VCaP (cell line): ENCODE data around the gene ALDH3A1.

Experiments
- H3K27ac ChIP-seq: fragments of 450-650 bp; 2 replicates; pipeline ENCODE4 v1.5.1; 2017
- TF ChIP-seq, protein P1 (sequence below): fragments of 450-650 bp; conservative IDR thresholded peaks from 2 replicates; pipeline ENCODE4 v1.5.1; 2017; ENCODE audit warnings: mild to moderate bottlenecking, moderate library complexity

The ALDH3A1 gene

GRCh38 chr17:19757536-19758180, 9.6 kb upstream of the ALDH3A1 start:
- no peak overlapping the region for H3K27ac ChIP-seq
- TF ChIP-seq, protein P1, sequence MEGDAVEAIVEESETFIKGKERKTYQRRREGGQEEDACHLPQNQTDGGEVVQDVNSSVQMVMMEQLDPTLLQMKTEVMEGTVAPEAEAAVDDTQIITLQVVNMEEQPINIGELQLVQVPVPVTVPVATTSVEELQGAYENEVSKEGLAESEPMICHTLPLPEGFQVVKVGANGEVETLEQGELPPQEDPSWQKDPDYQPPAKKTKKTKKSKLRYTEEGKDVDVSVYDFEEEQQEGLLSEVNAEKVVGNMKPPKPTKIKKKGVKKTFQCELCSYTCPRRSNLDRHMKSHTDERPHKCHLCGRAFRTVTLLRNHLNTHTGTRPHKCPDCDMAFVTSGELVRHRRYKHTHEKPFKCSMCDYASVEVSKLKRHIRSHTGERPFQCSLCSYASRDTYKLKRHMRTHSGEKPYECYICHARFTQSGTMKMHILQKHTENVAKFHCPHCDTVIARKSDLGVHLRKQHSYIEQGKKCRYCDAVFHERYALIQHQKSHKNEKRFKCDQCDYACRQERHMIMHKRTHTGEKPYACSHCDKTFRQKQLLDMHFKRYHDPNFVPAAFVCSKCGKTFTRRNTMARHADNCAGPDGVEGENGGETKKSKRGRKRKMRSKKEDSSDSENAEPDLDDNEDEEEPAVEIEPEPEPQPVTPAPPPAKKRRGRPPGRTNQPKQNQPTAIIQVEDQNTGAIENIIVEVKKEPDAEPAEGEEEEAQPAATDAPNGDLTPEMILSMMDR, result no peak

DNA sequence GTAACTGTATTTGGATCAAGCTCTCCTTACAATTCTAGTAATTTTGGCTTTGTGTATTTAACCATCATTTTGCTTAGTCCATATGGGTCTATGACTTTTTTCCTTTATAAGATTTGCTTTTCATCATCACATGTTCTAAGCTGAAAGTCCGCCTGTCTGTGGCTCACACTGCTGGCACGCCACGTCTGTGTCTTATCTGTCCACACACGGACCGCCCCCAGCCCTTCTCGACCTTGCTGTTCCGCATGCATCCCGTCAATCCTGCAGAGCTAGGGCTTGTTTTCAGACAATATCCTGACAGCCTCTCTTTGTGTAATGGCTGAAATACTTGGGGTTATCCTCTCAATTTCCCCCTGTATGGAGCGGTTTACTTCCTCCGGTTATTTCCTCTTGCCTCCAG, 8.4 kb upstream of the ALDH3A1 start:
- TF ChIP-seq, protein P1, result no peak
- H3K27ac ChIP-seq, result no peak overlapping the region

GRCh38 chr17:19755821-19756510, 7.9 kb upstream of the ALDH3A1 start:
- no peak overlapping the region for H3K27ac ChIP-seq
- TF ChIP-seq, protein P1, result no peak

- TF ChIP-seq, protein P1, result no peak
- no peak overlapping the region for H3K27ac ChIP-seq
Observed at GRCh38 chr17:19755392-19755791, 7.3 kb upstream of the ALDH3A1 start.

GRCh38 chr17:19753661-19754463, 5.8 kb upstream of the ALDH3A1 start:
- no peak overlapping the region for H3K27ac ChIP-seq
- TF ChIP-seq, protein P1, result peak; percentile 83

DNA sequence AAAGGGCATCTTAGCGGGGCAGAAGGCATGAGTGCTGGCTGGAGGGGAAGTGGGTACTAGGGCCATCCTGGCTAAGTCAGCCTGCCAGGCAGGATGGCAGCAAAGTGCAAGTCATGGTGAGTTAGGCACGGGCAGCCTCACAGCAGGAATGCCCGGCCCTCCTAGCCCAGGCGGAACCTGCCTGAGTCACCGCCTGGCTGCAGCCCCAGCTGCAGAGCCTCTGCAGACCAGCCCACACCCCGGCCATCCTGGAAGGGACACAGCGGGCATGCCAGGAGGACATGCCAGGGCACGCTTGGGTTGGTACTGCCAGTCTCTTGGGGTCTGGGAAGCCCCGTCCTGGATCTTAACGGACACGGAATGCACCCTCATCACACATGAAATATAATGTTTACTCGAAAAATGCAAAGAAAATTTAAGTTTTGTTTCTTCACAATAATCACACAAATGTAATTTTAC, 5.0 kb upstream of the ALDH3A1 start:
- TF ChIP-seq, protein P1, result no peak

More for the DNA sequence above, 5.0 kb upstream of the ALDH3A1 start:
- H3K27ac ChIP-seq, result no peak overlapping the region
